ENCODE data around the gene ELAVL2.

- no peak for TF ChIP-seq CTCF (conservative IDR thresholded peaks at IDR 0.05; ENCODE audit: low read depth, low read length)
- TF ChIP-seq EZH2 (IDR thresholded peaks at IDR 0.05; ENCODE audit: borderline replicate concordance, low read depth, low read length, poor library complexity, severe bottlenecking) = no peak
Measured at GRCh38 chr9:23717505-23717904, 108.5 kb downstream of the ELAVL2 start.
